Measurements from ENCODE around the gene BCL7A.

The BCL7A gene

GRCh38 chr12:122043476-122043875 lies 21.8 kb downstream of the BCL7A start:
- ATAC-seq: no peak
- TF ChIP-seq CSDC2 (CRISPR knock-in tag; IDR thresholded peaks at IDR 0.05): no peak
- TF ChIP-seq, protein P1, sequence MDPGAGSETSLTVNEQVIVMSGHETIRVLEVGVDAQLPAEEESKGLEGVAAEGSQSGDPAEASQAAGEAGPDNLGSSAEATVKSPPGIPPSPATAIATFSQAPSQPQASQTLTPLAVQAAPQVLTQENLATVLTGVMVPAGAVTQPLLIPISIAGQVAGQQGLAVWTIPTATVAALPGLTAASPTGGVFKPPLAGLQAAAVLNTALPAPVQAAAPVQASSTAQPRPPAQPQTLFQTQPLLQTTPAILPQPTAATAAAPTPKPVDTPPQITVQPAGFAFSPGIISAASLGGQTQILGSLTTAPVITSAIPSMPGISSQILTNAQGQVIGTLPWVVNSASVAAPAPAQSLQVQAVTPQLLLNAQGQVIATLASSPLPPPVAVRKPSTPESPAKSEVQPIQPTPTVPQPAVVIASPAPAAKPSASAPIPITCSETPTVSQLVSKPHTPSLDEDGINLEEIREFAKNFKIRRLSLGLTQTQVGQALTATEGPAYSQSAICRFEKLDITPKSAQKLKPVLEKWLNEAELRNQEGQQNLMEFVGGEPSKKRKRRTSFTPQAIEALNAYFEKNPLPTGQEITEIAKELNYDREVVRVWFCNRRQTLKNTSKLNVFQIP (CRISPR knock-in tag; IDR thresholded peaks at IDR 0.05; ENCODE audit: borderline replicate concordance, low read depth): no peak
- TF ChIP-seq ARNTL (CRISPR knock-in tag; IDR thresholded peaks at IDR 0.05; ENCODE audit: borderline replicate concordance, low read depth): no peak
- TF ChIP-seq ISL1 (CRISPR knock-in tag; IDR thresholded peaks at IDR 0.05): no peak
- TF ChIP-seq CREB5 (CRISPR knock-in tag; IDR thresholded peaks at IDR 0.05; ENCODE audit: low read depth): no peak
- no peak for TF ChIP-seq ZC3H10 (CRISPR knock-in tag; IDR thresholded peaks at IDR 0.05)
- no peak for TF ChIP-seq ZNF70 (CRISPR knock-in tag; IDR thresholded peaks at IDR 0.05)
- TF ChIP-seq SNAI2 (CRISPR knock-in tag; IDR thresholded peaks at IDR 0.05): no peak
- TF ChIP-seq ZNF8 (CRISPR knock-in tag; IDR thresholded peaks at IDR 0.05): no peak

GRCh38 chr12:122045262-122045661 lies 23.6 kb downstream of the BCL7A start:
- ATAC-seq: no peak
- no peak for TF ChIP-seq ZNF565 (CRISPR knock-in tag; conservative IDR thresholded peaks at IDR 0.05; ENCODE audit: low read depth)
- no peak for TF ChIP-seq GLIS3 (CRISPR knock-in tag; IDR thresholded peaks at IDR 0.05)
- no peak for TF ChIP-seq ISL1 (CRISPR knock-in tag; IDR thresholded peaks at IDR 0.05)
- TF ChIP-seq, protein P2, sequence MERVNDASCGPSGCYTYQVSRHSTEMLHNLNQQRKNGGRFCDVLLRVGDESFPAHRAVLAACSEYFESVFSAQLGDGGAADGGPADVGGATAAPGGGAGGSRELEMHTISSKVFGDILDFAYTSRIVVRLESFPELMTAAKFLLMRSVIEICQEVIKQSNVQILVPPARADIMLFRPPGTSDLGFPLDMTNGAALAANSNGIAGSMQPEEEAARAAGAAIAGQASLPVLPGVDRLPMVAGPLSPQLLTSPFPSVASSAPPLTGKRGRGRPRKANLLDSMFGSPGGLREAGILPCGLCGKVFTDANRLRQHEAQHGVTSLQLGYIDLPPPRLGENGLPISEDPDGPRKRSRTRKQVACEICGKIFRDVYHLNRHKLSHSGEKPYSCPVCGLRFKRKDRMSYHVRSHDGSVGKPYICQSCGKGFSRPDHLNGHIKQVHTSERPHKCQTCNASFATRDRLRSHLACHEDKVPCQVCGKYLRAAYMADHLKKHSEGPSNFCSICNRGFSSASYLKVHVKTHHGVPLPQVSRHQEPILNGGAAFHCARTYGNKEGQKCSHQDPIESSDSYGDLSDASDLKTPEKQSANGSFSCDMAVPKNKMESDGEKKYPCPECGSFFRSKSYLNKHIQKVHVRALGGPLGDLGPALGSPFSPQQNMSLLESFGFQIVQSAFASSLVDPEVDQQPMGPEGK (CRISPR knock-in tag; IDR thresholded peaks at IDR 0.05; ENCODE audit: borderline replicate concordance): no peak

DNA sequence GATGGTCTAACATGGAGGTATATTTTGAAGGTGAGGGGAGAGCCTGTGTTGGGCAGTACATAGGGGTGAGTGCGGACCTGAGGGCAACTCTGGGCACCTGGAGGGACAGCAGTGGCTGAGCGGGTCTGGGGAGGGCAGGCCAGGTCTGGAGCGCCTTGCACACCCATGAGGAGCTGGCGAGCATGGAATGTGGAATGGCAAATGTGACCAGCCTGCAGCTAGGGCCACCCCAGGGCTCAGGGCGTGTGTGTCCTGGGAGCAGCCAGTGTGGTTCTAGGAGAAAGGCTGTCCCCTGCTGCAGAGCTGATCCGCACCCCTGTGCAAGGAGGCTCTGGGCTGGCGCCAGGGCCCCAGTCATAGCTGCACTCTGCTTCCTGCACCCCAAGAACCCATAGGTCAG lies 24.5 kb downstream of the BCL7A start:
- ATAC-seq: no peak
- TF ChIP-seq GLIS3 (CRISPR knock-in tag; IDR thresholded peaks at IDR 0.05): no peak
- TF ChIP-seq ARNTL (CRISPR knock-in tag; IDR thresholded peaks at IDR 0.05; ENCODE audit: borderline replicate concordance, low read depth): no peak

DNA sequence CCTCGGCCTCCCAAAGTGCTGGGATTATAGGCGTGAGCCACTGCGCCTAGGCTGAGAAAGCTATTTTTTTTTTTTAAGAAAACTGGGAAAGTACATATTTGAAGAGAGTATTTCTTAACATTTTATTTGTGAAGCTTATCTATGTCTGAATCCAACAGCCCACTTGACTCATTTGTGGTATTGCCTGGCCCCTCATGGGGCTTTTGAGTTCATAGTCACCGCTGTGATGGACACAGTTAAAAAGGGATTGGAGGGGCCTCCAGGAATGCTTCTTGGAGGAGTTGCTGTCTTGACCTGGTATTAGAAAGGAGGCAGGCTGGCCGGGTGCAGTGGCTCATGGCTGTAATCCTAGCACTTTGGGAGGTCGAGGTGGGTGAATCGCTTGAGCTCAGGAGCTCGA lies 26.5 kb downstream of the BCL7A start:
- TF ChIP-seq ZNF8 (CRISPR knock-in tag; IDR thresholded peaks at IDR 0.05): no peak
- TF ChIP-seq CREB5 (CRISPR knock-in tag; IDR thresholded peaks at IDR 0.05; ENCODE audit: low read depth): no peak
- no peak for TF ChIP-seq ZNF70 (CRISPR knock-in tag; IDR thresholded peaks at IDR 0.05)
- TF ChIP-seq GLIS3 (CRISPR knock-in tag; IDR thresholded peaks at IDR 0.05): no peak
- TF ChIP-seq, protein P2 (CRISPR knock-in tag; IDR thresholded peaks at IDR 0.05; ENCODE audit: borderline replicate concordance): no peak
- TF ChIP-seq TSHZ2 (CRISPR knock-in tag; IDR thresholded peaks at IDR 0.05): no peak
- TF ChIP-seq CSRNP3 (CRISPR knock-in tag; IDR thresholded peaks at IDR 0.05): no peak
- no peak for TF ChIP-seq ZNF565 (CRISPR knock-in tag; conservative IDR thresholded peaks at IDR 0.05; ENCODE audit: low read depth)
- no peak for TF ChIP-seq ISL1 (CRISPR knock-in tag; IDR thresholded peaks at IDR 0.05)
- TF ChIP-seq, protein P1 (CRISPR knock-in tag; IDR thresholded peaks at IDR 0.05; ENCODE audit: borderline replicate concordance, low read depth): no peak
- TF ChIP-seq ARNTL (CRISPR knock-in tag; IDR thresholded peaks at IDR 0.05; ENCODE audit: borderline replicate concordance, low read depth): no peak
- no peak for TF ChIP-seq ZFP3 (CRISPR knock-in tag; IDR thresholded peaks at IDR 0.05)
- TF ChIP-seq RARB (CRISPR knock-in tag; IDR thresholded peaks at IDR 0.05): no peak
- TF ChIP-seq BACH2 (CRISPR knock-in tag; IDR thresholded peaks at IDR 0.05; ENCODE audit: borderline replicate concordance): no peak
- TF ChIP-seq ZFP30 (CRISPR knock-in tag; IDR thresholded peaks at IDR 0.05): no peak
- no peak for ATAC-seq
